Activated CD4-positive, alpha-beta T cell treated with anti-CD3 and anti-CD28 coated beads for 1 hour (primary cell): Measurements from ENCODE around the gene TSSK3.
"Not testable (repeated sequence)": the region's sequence is repeated elsewhere in the genome, so short reads cannot be mapped to it uniquely, and the experiment has no call there.

ENCODE experiments used
- DNase-seq: peaks from one replicate; pipeline ENCODE4 v3.0.0-alpha.2; 2020

Gene TSSK3

GRCh38 chr1:32365445-32365844 is 3.1 kb downstream of the TSSK3 start:
- no peak for DNase-seq

- DNase-seq = no peak
Measured at GRCh38 chr1:32367912-32368635, 5.7 kb downstream of the TSSK3 start.

GRCh38 chr1:32372149-32372756 is 9.9 kb downstream of the TSSK3 start:
- peak; percentile 27 for DNase-seq

GRCh38 chr1:32373996-32374592 is 11.8 kb downstream of the TSSK3 start:
- DNase-seq = no peak

GRCh38 chr1:32376199-32376598 is 13.9 kb downstream of the TSSK3 start:
- no peak for DNase-seq

DNA sequence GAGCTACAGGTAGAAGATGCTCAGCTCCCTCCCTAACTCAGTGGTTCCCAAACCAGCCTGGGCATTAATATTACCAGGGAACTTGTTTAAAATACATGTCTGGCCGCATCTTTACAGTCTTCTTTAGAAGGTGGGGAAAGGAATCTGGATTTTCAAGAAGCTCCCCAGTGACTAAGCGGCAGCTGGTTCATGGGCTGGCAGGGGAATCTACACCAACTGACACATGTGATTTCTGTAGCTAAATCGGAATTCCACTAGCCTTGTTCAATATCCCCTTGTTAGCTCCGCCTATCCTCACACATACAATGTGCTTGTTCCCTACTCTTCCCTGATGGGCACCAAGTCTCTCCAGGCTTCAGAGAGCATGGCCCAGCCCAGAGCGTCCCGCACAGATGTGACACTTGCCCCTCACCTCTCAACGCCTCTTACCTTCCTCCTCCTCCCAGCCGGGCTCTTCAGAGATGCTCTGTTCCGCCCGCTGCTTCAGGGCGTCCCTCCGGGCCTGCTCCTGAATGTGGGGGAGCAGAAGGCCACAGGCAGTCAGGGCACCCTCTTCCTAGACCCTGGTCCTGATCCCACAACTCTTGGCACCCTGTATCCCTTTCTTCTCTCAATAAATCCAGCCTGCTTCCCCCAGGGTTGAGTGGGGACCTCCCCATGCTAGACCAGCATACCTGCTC is 15.3 kb downstream of the TSSK3 start:
- DNase-seq = no peak

DNA sequence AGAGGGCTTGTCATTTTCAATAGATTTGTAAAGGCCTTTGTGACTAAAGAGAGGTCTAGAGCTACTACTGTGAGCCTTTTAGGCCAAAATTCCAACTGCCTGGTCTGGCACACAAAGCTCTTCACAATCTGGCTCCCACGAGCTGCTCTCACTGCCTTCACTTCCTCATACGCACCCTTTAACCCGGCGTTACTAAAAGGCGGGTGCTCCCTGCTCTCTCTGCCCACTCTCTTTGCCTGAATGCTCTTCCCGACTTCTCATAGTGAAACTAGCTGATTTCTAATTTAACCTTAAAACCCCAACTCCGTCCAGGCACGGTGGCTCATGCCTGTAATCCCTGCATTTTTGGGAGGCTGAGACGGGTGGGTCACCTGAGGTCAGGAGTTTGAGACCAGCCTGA is 17.7 kb downstream of the TSSK3 start:
- no peak for DNase-seq

DNA sequence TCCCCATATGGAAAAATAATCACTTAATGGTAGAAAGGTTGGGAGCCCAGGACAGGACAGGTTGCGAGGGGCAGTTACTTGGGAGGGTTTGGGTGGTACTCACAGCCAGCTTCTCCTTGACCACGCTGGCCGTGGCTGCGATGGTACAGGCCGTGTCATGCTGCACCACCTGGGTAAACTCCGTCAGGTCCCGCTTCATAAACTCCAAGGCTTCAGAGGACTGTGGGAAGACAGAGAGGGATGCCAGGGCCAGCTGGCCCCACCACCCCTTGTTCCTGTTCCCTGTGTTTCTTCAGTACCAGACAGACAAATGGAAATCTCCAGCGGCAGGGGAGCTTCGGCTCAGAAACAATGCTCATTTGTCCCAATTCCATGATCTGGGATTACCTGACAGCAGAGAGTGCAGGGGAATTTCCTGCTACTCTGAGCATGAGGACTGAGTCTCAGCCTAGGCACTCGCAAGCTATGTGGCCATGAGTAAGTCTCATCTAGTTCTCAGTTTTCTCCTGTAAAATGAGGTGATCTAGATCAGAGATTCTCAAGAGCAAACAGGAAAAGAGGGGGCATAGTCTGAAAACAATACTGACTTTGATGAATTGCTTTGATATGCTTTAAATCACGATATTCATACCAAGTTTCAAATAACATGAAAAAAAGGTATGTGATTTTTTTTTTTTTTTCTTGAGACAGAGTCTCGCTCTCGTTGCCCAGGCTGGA is 24.5 kb downstream of the TSSK3 start:
- DNase-seq = no peak

- DNase-seq = no peak
Measured at GRCh38 chr1:32388641-32389040, 26.3 kb downstream of the TSSK3 start.

- no peak for DNase-seq
Measured at GRCh38 chr1:32390904-32391870, 28.8 kb downstream of the TSSK3 start.

- no peak for DNase-seq
Measured at GRCh38 chr1:32392325-32392724, 30.0 kb downstream of the TSSK3 start.

DNA sequence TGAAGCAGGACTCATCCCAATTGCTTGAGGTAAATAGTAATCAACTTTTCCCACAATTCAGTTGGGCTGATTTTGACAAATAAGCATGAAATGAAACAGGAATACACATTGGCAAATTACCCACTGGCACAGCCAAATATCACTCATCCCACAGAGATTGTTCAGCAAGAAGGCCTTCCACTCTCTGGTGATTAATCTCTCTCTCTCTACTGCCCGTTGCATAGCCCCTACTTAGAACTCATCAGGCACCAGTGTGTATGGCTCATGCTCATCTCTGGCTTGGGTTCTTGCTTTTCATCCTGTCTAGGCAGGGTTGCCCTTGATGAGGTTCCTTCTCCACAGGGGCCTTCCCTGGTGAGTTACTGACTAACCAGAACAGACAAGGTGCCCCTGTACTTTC is 30.8 kb downstream of the TSSK3 start:
- no peak for DNase-seq

DNA sequence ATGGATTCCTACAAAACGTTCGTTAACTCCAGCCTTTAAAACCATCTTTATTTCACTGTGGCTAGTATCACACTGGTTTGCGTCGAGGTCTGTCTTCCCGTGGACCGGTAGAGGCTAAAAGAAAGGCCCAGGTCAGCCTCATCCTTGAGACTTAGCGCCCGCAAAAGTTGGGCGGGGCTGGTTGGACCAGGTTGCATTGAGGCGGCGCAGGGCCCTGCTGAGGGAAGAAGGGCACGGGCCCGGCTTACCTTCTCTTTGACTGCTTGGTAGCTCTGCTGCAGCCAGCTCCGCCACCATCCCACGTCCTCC is 31.4 kb downstream of the TSSK3 start:
- DNase-seq = no peak

GRCh38 chr1:32394141-32394889 is 32.0 kb downstream of the TSSK3 start, which contains the start of gene BSDC1:
TSS of gene BSDC1 (minus strand) at chr1:32394441. CDS start at chr1:32394414, 27 bp downstream.
- peak; percentile 96 for DNase-seq

- no peak for DNase-seq
Measured at GRCh38 chr1:32394890-32395432, 32.6 kb downstream of the TSSK3 start.

DNA sequence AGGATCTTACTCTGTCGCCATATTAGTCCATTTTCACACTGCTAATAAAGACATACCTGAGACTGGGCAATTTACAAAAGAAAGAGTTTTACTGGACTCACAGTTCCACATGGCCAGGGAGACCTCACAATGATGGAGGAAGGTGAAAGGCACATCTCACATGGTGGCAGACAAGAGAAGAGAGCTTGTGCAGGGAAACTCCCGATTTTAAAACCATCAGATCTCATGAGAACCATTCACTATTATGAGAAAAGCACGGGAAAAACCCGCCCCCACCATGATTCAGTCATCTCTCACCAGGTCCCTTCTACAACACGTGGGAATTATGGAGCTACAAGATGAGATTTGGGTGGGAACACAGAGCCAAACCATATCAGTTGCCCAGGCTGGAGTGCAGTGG is 34.2 kb downstream of the TSSK3 start:
- DNase-seq = not testable (repeated sequence)

DNA sequence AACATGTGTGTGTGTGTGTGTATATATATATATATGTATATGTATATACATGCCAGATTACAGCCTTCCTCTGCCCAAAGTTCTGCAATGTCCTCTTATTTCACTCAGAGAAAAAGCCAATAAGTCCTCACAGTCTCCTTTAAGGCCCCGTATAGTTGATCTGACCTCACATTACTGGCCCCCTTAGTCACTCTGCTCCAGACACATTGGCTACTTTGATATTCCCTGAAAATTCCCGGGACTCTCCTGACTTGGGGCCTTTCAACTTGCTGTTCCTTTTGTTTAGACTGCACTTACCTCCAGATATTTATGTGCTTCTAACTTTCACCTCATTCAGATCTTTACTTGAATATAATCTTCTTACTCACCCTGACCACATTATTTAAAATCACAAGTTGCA is 36.1 kb downstream of the TSSK3 start:
- DNase-seq = no peak

DNA sequence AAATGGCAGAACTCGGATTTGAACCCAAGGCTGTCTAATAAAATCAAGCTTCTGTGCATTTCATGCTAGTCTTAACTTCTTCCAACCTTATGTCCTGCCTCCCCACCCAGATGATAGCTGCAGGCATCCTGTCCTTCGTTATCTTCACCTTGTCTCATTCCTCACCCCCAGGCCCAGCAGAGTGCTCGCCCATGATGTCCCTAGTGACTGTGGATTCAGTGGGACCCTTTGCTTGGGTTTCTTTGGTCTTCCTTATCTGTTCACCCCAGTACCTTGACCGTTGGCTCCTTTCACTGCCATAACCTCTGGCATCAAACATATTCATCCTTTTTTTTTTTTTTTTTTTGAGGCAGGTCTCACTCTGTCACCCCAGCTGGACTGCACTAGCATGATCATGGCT is 37.5 kb downstream of the TSSK3 start:
- DNase-seq = no peak

DNA sequence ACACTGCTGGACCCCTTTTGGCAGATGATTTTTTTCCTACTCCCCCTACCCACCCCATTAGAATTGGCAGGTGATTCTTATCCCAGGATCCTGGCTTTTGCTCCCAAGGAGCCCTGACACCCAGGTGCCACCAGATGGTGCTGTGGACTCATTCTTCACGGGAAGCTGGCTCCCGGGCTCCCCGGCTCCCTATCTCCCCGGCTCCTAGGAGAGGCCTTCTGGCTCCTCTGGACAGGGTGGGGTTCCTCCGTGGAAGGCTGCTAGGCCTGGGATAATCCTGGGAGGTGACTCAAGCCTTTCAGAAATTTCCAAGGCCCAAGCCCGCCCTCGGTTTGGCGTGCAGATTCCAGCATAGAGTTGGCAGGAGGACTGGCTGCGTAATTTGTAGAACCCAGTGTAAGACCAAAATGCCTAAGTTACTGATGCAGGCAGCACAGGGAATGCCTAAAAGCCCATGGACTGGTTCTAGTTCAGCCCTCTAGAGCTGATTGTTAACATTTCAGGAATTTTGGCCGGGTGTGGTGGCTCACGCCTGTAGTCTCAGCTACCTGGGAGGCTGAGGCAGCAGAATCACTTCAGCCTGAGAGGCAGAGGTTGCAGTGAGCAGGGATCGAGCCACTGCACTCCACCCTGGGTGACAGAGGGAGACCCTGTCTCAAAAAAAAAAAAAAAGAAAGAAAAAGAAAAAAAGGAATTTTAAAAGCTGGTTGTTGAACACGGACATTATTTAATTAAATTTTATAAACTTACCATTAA is 38.7 kb downstream of the TSSK3 start:
- peak; percentile 25 for DNase-seq

GRCh38 chr1:32404946-32405345 is 42.6 kb downstream of the TSSK3 start:
- no peak for DNase-seq
